IPS-20b (cell line): ENCODE results near the gene PRKCE.

Experiments used
- H3K27ac ChIP-seq: one replicate; pipeline ENCODE4 v1.5.1; 2013; ENCODE audit warnings: low read length
- H3K27me3 ChIP-seq: 2 replicates; pipeline ENCODE4 v1.6.1; 2013; ENCODE audit warnings: mild to moderate bottlenecking, low read length, inconsistent platforms; ENCODE audit not compliant: insufficient read depth
- H3K36me3 ChIP-seq: 2 replicates; pipeline ENCODE4 v1.6.1; 2013; ENCODE audit warnings: low read depth, mild to moderate bottlenecking, inconsistent platforms, low read length, moderate library complexity; ENCODE audit not compliant: insufficient read depth
- H3K4me1 ChIP-seq: 2 replicates; pipeline ENCODE4 v1.6.1; 2013; ENCODE audit warnings: mild to moderate bottlenecking, control low read depth, inconsistent platforms, low read length, moderate library complexity; ENCODE audit not compliant: insufficient read depth
- H3K4me3 ChIP-seq: 2 replicates; pipeline ENCODE4 v1.5.1; 2013; ENCODE audit warnings: mild to moderate bottlenecking, low read length, inconsistent platforms
- H3K9ac ChIP-seq: 2 replicates; pipeline ENCODE4 v1.6.1; 2013; ENCODE audit warnings: low read depth, mild to moderate bottlenecking, inconsistent platforms, low read length, moderate library complexity
- H3K9me3 ChIP-seq: 2 replicates; pipeline ENCODE4 v1.6.1; 2013; ENCODE audit warnings: mild to moderate bottlenecking, low read depth, low read length, inconsistent platforms; ENCODE audit not compliant: insufficient read depth

The PRKCE gene

DNA sequence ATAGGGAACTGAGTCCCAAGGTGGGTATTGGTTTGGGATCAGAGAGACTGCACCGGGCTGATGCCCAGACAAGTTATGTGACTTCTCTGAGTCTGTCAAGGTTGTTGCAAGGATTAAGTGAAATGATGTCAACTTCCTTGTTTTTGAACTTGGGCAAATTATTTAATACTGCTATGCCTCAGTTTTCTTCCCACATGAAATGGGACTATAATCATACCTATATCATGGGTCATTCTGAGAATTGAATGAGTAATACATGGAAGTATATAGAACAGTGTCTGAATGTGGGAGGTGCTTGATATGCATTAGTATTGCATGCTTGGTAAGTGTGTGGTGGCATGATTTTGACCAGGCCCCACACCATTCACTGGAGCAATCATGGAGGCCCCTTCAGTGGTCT lies 99.0 kb downstream of the PRKCE start:
- no peaks in the 10 kb centered on the region for H3K36me3 ChIP-seq
- H3K4me1 ChIP-seq, result no peaks in the 10 kb centered on the region

DNA sequence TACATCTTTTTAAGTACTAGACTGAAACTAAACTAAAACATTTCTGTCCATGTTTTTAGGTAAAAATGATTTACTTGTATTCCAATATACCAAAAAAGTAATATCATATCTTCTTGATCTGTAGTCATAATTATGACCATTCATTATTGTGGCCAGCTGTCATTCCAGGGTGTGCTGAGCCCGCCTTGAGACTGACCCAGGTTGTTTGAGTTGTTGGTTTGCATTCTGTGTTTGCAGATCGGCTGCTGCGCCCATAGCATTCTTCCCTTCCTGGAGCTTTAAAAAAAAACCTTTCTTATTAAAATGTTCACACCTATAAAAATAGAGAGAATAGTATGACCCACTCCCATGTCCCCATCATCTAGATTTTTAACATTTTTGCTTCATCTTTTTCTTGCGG lies 101.9 kb downstream of the PRKCE start:
- H3K4me1 ChIP-seq, result no peaks in the 10 kb centered on the region
- no peak overlapping the region for H3K4me3 ChIP-seq

More for the DNA sequence above, 99.0 kb downstream of the PRKCE start:
- H3K9ac ChIP-seq, result no peak overlapping the region
- H3K27me3 ChIP-seq, result no peaks in the 10 kb centered on the region
- no peak overlapping the region for H3K4me3 ChIP-seq
- no peak overlapping the region for H3K27ac ChIP-seq
- 0 out of 2 replicates have a peak, but pooled peaks cover 3% of the 10 kb centered on the region for H3K9me3 ChIP-seq

DNA sequence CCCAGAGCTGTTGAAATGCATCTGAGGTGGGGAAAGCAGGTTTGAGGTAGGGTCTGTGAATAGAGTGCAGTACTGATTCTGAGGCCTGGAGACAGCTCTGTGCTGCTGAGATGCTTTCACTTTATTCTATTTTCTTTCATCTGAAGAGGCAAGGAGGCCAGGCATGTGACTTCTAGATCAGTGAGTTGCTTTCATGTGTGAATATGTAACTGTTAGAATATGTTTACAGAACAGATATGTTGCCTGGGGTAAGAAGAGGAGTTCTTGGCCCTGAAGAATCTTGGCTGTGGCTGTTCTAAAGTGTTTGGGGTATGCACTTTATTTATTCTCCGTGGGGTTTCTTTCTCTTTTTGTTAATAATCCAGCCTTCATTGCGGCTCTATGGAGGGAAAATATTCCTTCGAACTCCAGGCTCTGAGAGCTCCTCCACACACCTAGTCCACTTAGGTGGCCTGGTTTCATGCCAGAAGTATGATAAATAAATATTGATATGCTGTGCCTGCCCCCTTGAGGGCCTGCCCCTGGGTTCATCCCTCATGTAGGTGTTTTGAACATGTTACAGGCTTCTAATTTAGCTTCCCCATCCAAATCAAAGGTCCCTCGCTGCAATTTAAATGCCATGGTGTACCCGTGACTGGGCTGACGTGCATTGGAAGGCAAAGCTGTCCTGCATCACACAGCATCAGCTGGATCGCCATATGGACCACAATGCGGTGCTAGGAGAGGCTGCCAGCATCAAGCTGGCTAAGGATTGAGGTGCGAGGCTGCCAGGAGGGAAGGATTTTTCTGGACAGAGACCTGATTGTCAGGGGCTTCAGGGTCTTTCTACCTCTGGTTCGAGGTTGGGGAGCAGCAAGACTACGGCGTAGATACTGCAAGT lies 102.9 kb downstream of the PRKCE start:
- no peak overlapping the region for H3K27ac ChIP-seq
- no peak overlapping the region for H3K9ac ChIP-seq
- no peak overlapping the region for H3K4me3 ChIP-seq
- no peaks in the 10 kb centered on the region for H3K9me3 ChIP-seq
- H3K27me3 ChIP-seq, result no peaks in the 10 kb centered on the region
- H3K4me1 ChIP-seq, result no peaks in the 10 kb centered on the region
- no peaks in the 10 kb centered on the region for H3K36me3 ChIP-seq

More for the DNA sequence above, 101.9 kb downstream of the PRKCE start:
- H3K36me3 ChIP-seq, result no peaks in the 10 kb centered on the region
- H3K27me3 ChIP-seq, result no peaks in the 10 kb centered on the region
- H3K9ac ChIP-seq, result no peak overlapping the region
- no peak overlapping the region for H3K27ac ChIP-seq
- H3K9me3 ChIP-seq, result no peaks in the 10 kb centered on the region

DNA sequence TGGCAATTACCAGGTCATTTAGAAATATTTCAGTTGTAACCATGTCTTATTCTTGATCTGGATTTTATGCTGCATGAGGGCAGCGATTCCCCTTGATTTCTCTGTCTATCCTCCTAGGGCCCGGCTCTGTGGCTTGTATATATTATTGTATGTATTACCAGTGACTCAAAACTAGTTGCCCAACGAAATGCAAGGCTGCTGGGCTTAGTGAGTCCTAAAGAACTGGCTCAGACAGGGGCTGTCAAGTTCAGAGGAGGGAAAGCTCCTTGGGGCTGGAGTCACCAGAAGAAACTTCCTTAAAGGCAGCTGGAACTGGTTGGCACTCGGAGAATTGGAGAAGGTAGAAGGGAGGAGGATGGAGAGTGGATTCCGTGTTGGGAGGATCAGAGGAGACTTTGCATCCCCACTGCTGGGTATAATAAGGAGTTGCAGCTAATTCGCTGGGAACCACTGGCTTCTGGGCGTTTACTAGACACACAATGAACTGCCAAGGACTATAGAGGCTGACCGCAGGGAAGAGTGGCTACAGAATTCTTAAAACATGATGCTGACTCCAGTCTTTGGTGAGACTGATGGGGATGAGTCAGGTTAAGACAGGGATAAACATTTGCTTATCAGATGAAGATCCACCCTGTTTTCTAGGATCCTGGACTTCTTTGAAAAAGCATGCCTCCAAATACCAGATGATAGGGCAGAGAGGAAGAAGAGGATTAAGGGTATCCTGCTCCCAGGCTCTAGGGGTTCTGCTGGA lies 104.3 kb downstream of the PRKCE start:
- Histone ChIP-seq H3K9ac (no peak overlapping the region), H3K36me3 (no peaks in the 10 kb centered on the region), H3K9me3 (no peaks in the 10 kb centered on the region), H3K27me3 (no peaks in the 10 kb centered on the region), H3K27ac (no peak overlapping the region), H3K4me3 (no peak overlapping the region), H3K4me1 (no peaks in the 10 kb centered on the region; the same call in 1 of the 2 replicates)

DNA sequence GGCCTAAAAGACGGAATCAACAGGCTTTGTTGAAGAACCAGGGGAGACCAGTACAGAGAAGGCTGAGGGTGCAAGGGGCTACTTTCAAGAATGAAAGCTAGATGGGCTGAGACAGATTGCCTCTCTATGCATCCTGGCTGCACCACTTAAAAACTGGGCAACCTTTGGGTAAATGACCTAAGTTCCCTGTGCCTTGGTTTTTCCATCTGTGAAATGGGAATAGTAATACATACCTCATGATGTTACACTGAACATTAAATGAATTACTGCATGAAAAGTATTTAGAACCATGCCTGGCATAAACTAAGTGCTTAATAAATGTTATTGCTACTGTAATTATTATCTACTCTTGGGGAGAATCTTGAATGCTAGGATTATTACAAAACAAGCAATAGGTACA lies 106.5 kb downstream of the PRKCE start:
- H3K36me3 ChIP-seq, result no peaks in the 10 kb centered on the region
- no peak overlapping the region for H3K27ac ChIP-seq
- H3K27me3 ChIP-seq, result no peaks in the 10 kb centered on the region
- H3K4me1 ChIP-seq, result no peaks in the 10 kb centered on the region; the same call in 1 of the 2 replicates
- H3K4me3 ChIP-seq, result no peak overlapping the region
- no peaks in the 10 kb centered on the region for H3K9me3 ChIP-seq
- no peak overlapping the region for H3K9ac ChIP-seq

DNA sequence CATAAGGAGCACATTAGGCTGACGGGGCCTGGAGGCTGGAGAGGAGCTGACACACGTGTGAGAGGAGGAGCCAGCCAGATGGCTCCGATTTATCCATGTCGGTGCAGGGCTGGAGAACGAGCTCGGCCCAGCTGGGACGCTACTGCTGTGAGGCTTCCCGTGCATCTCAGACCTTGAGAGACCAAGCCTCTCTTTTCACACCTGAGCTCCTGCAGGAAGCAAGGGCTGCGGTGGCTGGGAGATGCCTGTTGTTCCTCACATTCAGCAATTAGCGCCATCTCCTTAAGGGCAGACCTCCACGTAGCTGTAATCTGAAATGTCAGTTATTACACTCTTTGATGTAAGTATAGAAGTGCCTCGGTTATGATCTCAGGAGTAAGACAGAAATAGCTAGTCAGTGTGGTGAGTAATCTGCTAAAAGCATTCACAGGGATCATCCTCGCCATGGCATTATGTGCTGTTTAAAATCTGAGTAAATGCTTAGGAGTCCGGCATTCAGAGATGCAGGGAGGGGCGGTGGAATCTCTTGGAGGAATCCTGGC lies 107.9 kb downstream of the PRKCE start:
- no peak overlapping the region for H3K9ac ChIP-seq
- H3K27ac ChIP-seq, result no peak overlapping the region
- no peaks in the 10 kb centered on the region for H3K36me3 ChIP-seq
- H3K27me3 ChIP-seq, result no peaks in the 10 kb centered on the region
- no peaks in the 10 kb centered on the region for H3K9me3 ChIP-seq
- H3K4me1 ChIP-seq, result no peaks in the 10 kb centered on the region; the same call in 1 of the 2 replicates
- no peak overlapping the region for H3K4me3 ChIP-seq

DNA sequence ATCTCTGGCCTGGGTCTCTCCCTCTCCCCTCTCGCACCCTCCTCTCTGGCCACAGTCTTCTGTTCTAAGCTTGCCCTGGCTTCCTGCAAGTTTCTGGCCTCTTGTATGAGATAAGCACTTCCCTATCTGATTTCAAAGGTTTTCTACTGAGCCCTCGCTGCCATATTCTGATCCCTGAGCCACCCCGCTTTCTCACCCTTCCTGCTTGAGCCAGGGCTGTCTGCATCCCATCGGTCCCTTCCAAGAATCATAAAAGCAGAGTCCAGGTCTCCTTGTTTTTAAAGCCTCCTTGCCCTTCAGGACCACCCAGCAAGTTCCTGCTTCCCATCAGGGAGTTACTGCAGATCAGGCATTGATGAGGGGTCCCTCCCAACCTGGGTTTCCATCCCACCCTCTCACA lies 110.2 kb downstream of the PRKCE start:
- H3K9ac ChIP-seq, result no peak overlapping the region
- H3K36me3 ChIP-seq, result no peaks in the 10 kb centered on the region
- H3K9me3 ChIP-seq, result no peaks in the 10 kb centered on the region
- H3K4me3 ChIP-seq, result no peak overlapping the region
- H3K27me3 ChIP-seq, result no peaks in the 10 kb centered on the region
- H3K4me1 ChIP-seq, result no peaks in the 10 kb centered on the region; the same call in 1 of the 2 replicates
- H3K27ac ChIP-seq, result no peak overlapping the region

DNA sequence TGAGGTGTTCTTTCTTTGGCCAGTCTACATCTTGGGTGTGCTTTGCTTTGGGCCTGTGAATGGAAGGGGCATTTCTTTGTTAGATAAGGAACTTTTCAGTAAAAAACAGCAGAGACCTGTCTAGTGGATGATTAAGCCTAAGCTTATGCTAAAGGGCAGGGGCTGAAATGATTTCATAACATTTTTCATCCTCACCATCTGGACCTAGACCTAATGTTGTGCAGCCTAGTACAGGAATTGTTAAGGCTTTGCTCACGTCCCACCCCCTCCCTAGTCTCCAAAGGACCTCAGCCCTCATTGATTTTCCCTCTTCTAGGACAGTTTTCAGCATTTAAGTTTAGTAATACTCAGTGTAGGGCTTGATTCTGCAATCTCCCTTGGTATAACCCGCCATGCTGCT lies 111.8 kb downstream of the PRKCE start:
- no peaks in the 10 kb centered on the region for H3K27me3 ChIP-seq

DNA sequence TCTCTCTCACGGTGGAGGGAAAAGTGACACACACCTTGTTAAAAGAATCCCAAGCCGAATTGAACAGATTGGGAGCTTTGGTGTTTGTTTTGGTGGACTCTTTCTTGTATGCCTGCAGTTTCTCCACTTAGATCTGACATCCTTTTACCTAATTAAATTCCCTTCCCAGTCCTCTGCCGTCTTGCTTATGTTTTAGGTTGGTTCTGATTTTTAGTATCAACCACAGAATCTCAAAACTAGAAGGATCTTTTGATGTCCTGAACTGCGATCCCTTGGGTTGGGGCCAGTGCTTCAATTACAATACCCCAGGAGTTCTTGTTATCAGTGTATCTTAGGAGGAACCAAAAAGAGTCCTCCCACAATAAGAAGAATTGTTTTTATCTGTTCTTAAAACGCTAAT lies 112.3 kb downstream of the PRKCE start:
- Histone ChIP-seq H3K4me1 (no peaks in the 10 kb centered on the region; the same call in 1 of the 2 replicates), H3K27me3 (no peaks in the 10 kb centered on the region), H3K9me3 (no peaks in the 10 kb centered on the region), H3K4me3 (no peak overlapping the region), H3K9ac (no peak overlapping the region), H3K27ac (no peak overlapping the region), H3K36me3 (no peaks in the 10 kb centered on the region)

More for the DNA sequence above, 111.8 kb downstream of the PRKCE start:
- no peak overlapping the region for H3K27ac ChIP-seq
- no peaks in the 10 kb centered on the region for H3K36me3 ChIP-seq
- H3K4me1 ChIP-seq, result no peaks in the 10 kb centered on the region; the same call in 1 of the 2 replicates
- no peak overlapping the region for H3K4me3 ChIP-seq
- H3K9ac ChIP-seq, result no peak overlapping the region
- H3K9me3 ChIP-seq, result no peaks in the 10 kb centered on the region

DNA sequence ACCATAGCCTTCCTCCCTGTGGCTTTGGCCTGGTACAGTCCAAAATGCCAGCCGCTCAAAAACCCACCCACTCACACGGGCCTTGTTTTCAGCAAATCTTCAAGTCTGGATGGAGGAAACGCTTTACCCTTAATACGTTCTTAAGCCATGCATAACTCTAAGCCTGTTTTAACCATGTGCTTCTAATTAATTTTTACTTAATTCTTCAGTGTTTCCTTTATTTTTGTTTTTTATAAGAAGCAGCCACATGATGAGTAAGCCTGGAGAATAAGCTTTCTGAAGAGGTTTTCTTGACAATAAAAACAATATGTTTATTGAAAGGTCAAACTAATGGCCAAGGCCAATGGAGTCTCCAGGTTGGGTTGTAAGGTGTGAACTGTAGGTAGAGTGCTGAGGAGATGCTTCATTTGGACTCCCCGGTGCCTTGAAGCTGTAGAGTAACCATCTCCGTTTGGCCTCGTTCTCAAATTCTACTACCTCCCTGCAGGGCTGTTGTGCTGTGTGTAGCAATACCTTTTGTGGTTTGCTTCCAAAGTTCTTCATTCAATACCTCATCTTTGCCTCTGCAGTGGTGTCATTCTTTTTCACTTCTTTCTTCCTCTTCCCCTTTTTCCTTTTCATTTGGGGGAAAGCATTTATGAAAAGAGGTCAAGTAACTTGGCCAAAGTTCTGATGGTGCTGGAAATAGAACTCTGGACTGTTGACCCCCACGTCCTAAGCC lies 113.7 kb downstream of the PRKCE start:
- H3K4me3 ChIP-seq, result no peak overlapping the region
- no peak overlapping the region for H3K9ac ChIP-seq
- no peaks in the 10 kb centered on the region for H3K9me3 ChIP-seq
- H3K27me3 ChIP-seq, result no peaks in the 10 kb centered on the region
- H3K27ac ChIP-seq, result no peak overlapping the region
- H3K36me3 ChIP-seq, result no peaks in the 10 kb centered on the region
- H3K4me1 ChIP-seq, result no peaks in the 10 kb centered on the region

DNA sequence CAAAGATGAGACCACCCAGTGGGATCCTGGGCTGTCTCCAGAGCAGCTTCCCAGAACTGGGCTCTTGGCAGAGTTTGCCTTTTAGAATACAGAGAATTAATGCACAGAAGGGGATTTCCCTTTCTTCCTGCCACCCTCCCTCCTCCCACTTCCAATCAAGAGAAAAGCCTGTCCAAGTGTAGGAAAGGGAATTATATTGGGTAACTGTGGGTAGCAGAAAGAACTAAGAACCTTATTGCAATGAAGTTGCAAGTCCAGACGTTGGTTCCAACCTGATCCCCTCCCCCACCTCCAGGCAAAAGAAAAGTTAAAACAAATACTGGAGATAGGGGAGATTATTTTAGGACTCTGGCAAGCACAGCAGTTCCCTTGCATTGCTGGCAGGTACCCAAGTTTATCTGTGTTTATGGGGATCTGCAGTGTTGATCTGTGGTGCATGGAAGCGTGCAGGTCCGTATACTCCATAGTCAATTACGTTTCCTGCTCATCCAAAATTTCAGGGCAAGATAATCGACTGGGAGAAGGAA lies 114.3 kb downstream of the PRKCE start:
- H3K27ac ChIP-seq, result no peak overlapping the region
- no peaks in the 10 kb centered on the region for H3K27me3 ChIP-seq
- H3K36me3 ChIP-seq, result no peaks in the 10 kb centered on the region
- no peak overlapping the region for H3K9ac ChIP-seq
- H3K4me1 ChIP-seq, result no peaks in the 10 kb centered on the region
- H3K9me3 ChIP-seq, result no peaks in the 10 kb centered on the region
- no peak overlapping the region for H3K4me3 ChIP-seq
